CD4-positive, alpha-beta T cell treated with Interleukin-4 for 1 hour (primary cell): ENCODE results near the gene IQGAP1.
"Not testable (repeated sequence)": the region's sequence is repeated elsewhere in the genome, so short reads cannot be mapped to it uniquely, and the experiment has no call there.

Experiments used
- DNase-seq, 2 donors: peaks; one replicate each; pipeline ENCODE4 v3.0.0-alpha.2; 2020 to 2022

Gene IQGAP1

DNA sequence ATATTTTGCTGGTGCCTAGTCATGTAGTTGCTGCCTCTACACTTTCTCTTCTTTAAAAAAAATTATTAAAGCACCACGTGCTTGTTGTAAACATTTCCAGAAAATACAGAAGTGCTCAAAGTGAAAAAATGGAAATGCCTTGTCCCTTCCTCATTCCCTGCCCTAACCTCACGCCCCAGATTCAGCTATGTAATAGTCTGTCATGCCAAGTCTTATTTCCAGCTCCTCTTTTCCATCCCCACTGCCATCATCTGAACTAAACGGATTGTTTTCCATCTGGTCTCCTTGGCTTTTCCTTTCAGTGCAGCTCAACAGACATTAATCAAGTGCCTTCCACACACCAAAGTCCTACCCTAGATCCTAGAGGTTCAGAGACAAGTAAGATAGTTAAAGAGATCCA, 20.5 kb upstream of the IQGAP1 start:
- DNase-seq, result no peak

DNA sequence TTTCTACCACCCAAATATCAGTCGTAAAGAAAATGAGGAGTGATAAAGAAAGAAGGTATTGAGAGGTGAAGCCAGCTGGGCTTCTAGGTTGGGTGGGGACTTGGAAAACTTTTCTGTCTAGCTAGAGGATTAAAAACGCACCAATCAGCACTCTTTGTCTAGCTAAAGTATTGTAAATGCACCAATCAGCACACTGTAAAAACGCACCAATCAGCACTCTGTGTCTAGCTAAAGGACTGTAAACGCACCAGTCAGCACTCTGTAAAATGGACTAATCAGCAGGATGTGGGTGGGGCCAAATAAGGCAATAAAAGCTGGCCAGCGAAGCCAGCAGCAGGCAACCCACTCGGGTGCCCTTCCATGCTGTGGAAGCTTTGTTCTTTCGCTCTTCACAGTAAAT, 13.0 kb upstream of the IQGAP1 start:
- no peak for DNase-seq

- peak; percentile 69 to 82 for DNase-seq
These were observed 11.3 kb upstream of the IQGAP1 start for GRCh38 chr15:90376789-90377188.

- DNase-seq, result no peak
These were observed 8.8 kb upstream of the IQGAP1 start for GRCh38 chr15:90379263-90379662.

DNA sequence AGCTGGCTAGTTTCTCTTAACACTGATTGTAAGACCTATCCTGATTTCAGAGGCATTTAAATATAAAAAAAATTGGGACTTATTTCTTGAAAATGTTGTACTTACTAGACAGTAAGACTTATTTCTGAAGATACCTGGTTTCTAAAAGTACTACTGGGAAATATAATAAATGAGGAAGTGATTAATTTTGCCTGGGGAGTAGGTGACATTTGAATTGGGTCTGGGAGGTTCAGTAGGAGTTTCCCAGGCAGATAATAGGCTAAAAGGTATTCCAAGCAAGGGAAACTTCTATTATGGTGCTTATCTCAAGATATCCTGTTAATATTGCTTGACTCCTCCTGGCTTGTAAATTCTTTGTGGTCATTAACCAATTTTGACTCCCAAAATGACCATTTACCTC, 6.5 kb upstream of the IQGAP1 start:
- no peak for DNase-seq

GRCh38 chr15:90382320-90382719, 5.7 kb upstream of the IQGAP1 start:
- no peak for DNase-seq

- no peak for DNase-seq
These were observed 1.8 kb upstream of the IQGAP1 start for GRCh38 chr15:90386221-90386620.

DNA sequence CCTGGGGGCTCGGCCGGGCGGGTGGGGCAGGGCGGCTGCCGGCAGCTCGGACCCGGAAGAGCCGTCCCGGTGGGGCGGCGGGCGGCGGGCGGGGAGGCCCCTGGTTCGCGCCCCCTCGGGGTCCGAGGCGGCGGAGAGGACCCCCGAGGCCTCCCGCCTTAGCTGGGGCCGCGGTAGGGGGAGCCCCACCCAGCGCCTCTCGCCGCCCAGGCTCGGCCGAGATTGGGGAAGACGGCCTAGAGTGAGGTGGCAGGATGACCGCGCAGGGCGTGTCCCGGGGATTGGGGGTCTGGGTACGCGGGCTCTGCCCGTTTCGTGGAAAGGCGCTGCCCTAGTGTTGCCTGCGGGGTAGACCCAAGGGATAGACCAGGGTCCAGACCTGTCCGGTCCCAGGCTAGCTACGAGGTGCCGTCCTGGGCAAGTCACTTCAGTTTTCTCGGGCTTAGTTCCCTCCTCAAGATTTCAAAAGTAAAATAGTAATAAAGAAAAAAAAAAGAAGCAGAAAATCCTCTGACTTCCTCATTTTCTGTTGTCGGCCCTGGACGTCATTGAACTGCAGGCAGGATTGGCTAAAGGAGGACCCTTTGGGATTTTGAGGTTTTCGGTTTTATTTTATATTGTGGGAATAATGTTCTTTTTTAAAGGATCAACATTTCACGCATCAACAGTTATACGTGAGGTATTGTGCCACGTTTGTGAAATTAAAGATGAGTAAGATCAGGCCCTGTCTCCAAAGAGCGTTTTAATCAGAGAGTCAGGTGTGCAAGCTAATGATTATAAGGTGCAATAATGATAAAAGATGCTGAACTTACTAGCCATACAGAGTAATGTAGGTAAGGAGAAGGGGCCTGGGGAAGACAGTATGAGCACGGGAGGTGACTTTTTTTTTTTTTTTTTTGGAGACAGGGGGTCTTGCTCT, 679 bp downstream of the IQGAP1 start:
- peak; percentile 63 to 78 for DNase-seq

GRCh38 chr15:90389513-90389912, 1.5 kb downstream of the IQGAP1 start:
- DNase-seq, result no peak

- DNase-seq, result no peak
These were observed 5.0 kb downstream of the IQGAP1 start for GRCh38 chr15:90393040-90393439.

- DNase-seq, result no peak
These were observed 6.0 kb downstream of the IQGAP1 start for GRCh38 chr15:90394074-90394473.

DNA sequence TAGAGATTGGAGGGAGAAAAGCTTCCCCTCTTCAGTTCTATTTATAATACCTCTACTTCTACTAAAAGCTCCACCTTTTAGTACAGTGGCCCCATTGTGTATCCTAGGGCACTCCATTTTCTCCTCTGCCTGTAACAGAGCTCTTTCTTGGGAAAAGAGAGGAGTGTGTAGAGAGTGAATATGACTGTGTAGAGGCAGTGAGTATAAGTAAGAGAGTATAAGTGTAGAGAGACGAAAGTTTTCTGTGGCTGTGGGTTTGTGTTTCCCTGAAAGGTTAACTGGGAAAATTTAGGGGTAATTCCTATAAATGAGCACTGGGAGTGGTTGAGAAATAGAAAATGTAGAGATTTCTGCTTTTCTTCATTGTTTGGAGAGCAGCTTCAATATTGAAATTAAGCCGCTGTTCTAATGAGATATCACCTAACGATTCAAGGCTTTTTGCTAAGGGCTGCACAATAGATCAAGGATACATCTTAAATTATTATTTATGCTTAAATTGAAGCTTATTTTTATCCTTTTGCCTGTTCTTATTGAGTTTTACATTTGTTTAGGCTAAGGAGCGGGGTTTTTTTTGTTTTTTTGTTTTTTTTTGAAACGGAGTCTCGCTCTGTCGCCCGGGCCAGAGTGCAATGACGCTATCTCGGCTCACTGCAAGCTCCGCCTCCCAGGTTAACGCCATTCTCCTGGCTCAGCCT, 6.9 kb downstream of the IQGAP1 start:
- no peak for DNase-seq

GRCh38 chr15:90396321-90396720, 8.3 kb downstream of the IQGAP1 start:
- DNase-seq, result no peak

DNA sequence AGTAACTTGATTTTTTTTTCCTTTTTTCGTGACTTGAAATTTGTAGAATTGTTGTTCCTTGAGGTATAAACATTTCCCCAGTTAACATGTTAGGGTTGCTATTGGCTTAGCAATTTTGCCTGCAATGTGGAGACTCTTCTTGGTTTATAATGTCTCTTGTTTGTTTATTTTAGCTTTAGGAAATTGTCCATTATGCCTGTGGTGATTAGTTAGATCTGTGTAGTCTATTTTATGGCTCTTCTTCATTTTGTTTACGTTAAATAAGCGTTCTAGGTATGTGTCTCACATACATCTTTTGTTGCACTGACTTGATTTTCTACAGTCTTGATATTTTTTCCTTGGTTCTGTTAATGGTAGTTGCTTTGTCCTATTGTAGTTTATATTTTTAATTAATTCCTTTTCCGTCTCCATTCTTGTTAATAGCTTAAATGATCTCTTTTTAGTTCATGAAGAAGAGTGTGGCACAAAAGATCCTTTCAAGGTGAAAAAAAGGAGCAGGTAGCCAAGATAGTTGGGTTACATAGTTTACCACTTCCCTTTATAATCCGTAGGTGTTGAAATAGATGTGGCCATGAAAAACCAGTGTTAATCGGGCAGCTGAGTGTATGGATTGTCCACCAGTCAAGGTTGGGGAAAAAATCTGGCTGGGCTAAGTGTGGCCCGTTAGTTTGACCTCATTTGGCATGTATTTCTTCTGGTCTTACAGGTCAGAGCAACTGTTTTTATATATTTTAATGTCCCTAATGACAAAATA, 12.1 kb downstream of the IQGAP1 start:
- no peak for DNase-seq

GRCh38 chr15:90400759-90401314, 12.8 kb downstream of the IQGAP1 start:
- DNase-seq, result peak; percentile 90 to 94

DNA sequence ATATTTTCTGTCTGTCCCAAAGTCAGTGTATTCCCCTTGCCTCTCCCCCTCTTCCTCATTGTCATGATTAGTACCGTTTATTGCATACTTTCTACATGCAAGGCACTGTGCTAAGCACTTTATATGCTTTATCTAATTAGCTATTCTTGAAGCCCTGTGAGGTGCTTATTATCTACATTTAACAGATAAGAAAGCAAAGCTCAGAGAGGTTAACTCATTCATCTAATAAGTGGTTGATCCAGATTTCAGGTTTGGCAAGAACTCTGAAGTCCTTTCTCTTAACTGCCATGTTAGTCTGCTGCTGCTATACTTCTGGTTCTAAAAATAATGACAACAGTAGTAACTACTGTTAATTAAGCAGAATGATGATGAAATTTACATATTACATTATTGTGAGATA, 13.5 kb downstream of the IQGAP1 start:
- DNase-seq, result no peak

GRCh38 chr15:90402223-90402622, 14.2 kb downstream of the IQGAP1 start:
- peak; percentile 25 to 39 for DNase-seq

DNA sequence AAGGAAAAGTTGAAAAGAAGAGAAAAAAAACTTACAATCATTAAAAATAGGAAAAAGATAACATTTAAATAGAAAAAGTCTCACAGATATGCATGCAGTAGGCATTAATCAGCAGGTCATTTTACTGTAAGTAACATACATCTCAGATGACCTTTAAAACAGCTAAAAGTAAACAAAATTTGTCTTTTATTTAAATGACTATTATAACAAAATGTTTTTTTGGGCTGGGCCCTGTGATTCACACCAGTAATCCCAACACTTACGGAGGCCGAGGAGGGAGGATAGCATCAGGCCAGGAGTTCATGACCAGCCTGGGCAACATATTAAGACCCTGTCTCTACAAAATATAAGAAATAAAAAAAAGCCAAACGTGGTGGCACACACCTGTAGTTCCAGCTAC, 14.7 kb downstream of the IQGAP1 start:
- no peak for DNase-seq

DNA sequence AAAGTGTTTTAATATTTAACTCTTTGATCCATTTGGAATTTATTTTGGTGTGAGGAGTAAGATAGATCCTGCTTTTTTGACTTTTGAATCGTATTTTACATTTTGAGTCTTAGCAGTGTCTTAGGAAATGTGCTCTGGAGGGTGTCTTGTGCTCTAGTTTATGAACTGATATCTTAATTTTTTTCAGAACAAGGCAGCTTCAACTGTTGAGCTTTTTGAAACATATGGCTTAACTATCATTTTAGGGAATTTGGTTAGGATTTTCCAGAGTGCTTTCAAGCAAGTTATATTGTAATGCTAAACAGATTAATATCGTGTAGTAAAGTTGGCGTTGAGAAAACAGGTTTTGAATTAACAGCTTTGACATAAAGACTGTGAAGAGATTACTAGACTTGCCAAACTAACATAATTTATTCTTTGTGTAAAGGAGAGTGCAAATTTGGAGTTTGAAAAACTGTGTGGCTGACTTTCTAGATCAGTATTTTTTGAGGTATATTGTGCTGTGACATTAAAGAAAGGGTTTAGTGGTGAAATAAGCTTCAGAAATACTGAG, 17.1 kb downstream of the IQGAP1 start:
- DNase-seq, result no peak

- DNase-seq, result no peak
These were observed 19.3 kb downstream of the IQGAP1 start for GRCh38 chr15:90407336-90407735.

DNA sequence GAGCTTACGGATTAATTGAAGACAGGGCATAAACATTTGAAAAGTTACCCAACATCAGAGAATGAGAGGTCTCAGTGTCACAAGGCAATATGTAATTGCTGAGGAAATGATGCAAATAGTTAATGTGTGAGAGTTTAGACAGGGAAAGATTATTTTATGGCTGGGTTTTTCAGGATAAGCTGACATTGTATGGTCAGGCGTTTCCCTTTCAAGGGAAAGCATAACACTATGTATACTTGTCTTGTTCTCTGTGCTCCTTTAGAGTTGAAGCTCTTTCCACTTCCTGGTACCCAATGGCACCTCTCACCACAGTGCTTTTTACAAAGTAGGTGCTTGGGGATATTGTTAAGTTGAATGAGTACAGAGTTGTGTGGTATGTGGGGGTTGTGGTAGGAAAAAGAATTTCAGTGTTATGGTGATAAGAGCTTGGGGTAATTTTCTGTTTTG, 19.9 kb downstream of the IQGAP1 start:
- DNase-seq, result peak; percentile 35 to 77

GRCh38 chr15:90408657-90409056, 20.6 kb downstream of the IQGAP1 start:
- DNase-seq, result no peak

DNA sequence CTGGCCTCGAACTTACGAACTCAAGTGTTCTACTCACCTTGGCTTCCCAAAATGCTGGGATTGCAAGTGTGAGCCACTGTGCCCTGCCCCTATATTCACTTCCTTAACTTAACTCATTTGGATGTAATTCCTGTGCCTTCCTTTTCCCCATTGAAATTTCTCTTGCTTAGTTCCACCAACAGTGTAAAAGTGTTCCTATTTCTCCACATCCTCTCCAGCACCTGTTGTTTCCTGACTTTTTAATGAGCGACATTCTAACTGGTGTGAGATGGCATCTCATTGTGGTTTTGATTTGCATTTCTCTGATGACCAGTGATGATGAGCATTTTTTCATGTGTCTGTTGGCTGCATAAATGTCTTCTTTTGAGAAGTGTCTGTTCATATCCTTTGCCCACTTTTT, 21.5 kb downstream of the IQGAP1 start:
- DNase-seq, result not testable (repeated sequence)
